OCI-LY7 (cell line): ENCODE results near the gene USP31. TPM values are rescaled to one million over a fixed set of nuclear protein-coding genes. Genes with fewer than 3 reads are reported as not detected.

ENCODE experiments used
- BruUV-seq: library from RNA; stranded (reverse); fragments of 400-500 nt; replicated peaks from 2 replicates; lab custom pipeline; 2021; lab: Mats Ljungman, UMichigan
- CTCF ChIA-PET: fragments of 300-600 bp; sonication (Branson Sonifier 250); formaldehyde crosslinking; loops from one replicate; lab custom pipeline; 2022; ENCODE audit warnings: antibody characterized with exemption; ENCODE audit not compliant: unreplicated experiment; lab: Charles Lee
- POLR2A ChIA-PET: fragments of 300-600 bp; sonication (Branson Sonifier 250); formaldehyde crosslinking; loops from one replicate; lab custom pipeline; 2022; ENCODE audit warnings: antibody characterized with exemption; lab: Charles Lee
- DNase-seq: peaks from one replicate; pipeline ENCODE4 v3.0.0-alpha.2; 2015; ENCODE audit warnings: low spot score
- H2AFZ ChIP-seq: fragments of 200-600 bp; sonication (generic), shearing (Covaris generic); 2 replicates; pipeline ENCODE4 v1.6.1; 2014; ENCODE audit warnings: mild to moderate bottlenecking, antibody characterized with exemption, low read length, moderate library complexity
- H3K27ac ChIP-seq: fragments of 200-600 bp; sonication (generic); 2 replicates; pipeline ENCODE4 v1.5.1; 2014; ENCODE audit warnings: mixed run types, low read depth, mild to moderate bottlenecking, moderate library complexity, low read length, inconsistent platforms; ENCODE audit not compliant: poor library complexity, severe bottlenecking
- H3K36me3 ChIP-seq: fragments of 200-600 bp; sonication (generic); 2 replicates; pipeline ENCODE4 v1.6.1; 2014; ENCODE audit warnings: mild to moderate bottlenecking, antibody characterized with exemption, low read length, moderate library complexity, mixed read lengths; ENCODE audit not compliant: insufficient read depth
- H3K4me1 ChIP-seq: fragments of 200-600 bp; sonication (generic); 2 replicates; pipeline ENCODE4 v1.5.1; 2014; ENCODE audit warnings: mild to moderate bottlenecking, low read length; ENCODE audit not compliant: insufficient read depth, poor library complexity, severe bottlenecking
- H3K4me2 ChIP-seq: fragments of 200-600 bp; sonication (generic); 2 replicates; pipeline ENCODE4 v1.6.1; 2014; ENCODE audit warnings: mild to moderate bottlenecking, low read length
- H3K4me3 ChIP-seq: fragments of 200-600 bp; sonication (generic); 2 replicates; pipeline ENCODE4 v1.5.1; 2014; ENCODE audit warnings: mild to moderate bottlenecking, low read depth, low read length; ENCODE audit not compliant: poor library complexity, severe bottlenecking
- H3K79me2 ChIP-seq: fragments of 200-600 bp; sonication (generic); 2 replicates; pipeline ENCODE4 v1.6.1; 2016; ENCODE audit warnings: low read depth, mild to moderate bottlenecking, low read length, moderate library complexity, mixed read lengths; ENCODE audit not compliant: insufficient read depth
- H3K9me2 ChIP-seq: fragments of 200-600 bp; sonication (generic); 2 replicates; pipeline ENCODE4 v1.6.1; 2016; ENCODE audit warnings: mild to moderate bottlenecking, low read length, mixed read lengths; ENCODE audit not compliant: insufficient read depth
- H3K9me3 ChIP-seq: fragments of 200-600 bp; sonication (generic); 2 replicates; pipeline ENCODE4 v1.6.1; 2014; ENCODE audit warnings: mild to moderate bottlenecking, mixed run types, low read length, mixed read lengths
- H4K20me1 ChIP-seq: fragments of 200-600 bp; sonication (generic); 2 replicates; pipeline ENCODE4 v1.6.1; 2014; ENCODE audit warnings: mild to moderate bottlenecking, antibody characterized with exemption, low read length, moderate library complexity, mixed read lengths; ENCODE audit not compliant: insufficient read depth
- EZH2phosphoT487 ChIP-seq: fragments of 200-600 bp; sonication (generic); IDR thresholded peaks from 2 replicates; pipeline ENCODE4 v1.6.1; 2018; ENCODE audit warnings: low read depth, borderline replicate concordance, mild to moderate bottlenecking, mixed run types, antibody characterized with exemption, low read length, moderate library complexity, mixed read lengths
- intact Hi-C: fragments of 100-400 bp; cut with micrococcal nuclease; formaldehyde crosslinking; loops from one replicate; pipeline ENCODE4 v1.10.0; 2022; ENCODE audit not compliant: unreplicated experiment
- total RNA-seq, 2 experiments: library from RNA; depleted of rRNA in 1 of 2; stranded (reverse); fragments of >200 nt in 1 of 2; shearing (Covaris generic) in 1 of 2; gene quantifications; 2 replicates each; pipeline ENCODE4 v1.2.3, GENCODE V29; 2014 to 2022
- TF ChIP-seq, protein P1 (sequence below): fragments of 200-600 bp; sonication (generic); conservative IDR thresholded peaks from 2 replicates; pipeline ENCODE4 v1.5.1; 2014; ENCODE audit warnings: mild to moderate bottlenecking, antibody characterized with exemption, low read length, moderate library complexity, mixed read lengths

USP31 gene
- total RNA-seq, 2 experiments from 2014 or later: 9.0 to 12.2 TPM

DNA sequence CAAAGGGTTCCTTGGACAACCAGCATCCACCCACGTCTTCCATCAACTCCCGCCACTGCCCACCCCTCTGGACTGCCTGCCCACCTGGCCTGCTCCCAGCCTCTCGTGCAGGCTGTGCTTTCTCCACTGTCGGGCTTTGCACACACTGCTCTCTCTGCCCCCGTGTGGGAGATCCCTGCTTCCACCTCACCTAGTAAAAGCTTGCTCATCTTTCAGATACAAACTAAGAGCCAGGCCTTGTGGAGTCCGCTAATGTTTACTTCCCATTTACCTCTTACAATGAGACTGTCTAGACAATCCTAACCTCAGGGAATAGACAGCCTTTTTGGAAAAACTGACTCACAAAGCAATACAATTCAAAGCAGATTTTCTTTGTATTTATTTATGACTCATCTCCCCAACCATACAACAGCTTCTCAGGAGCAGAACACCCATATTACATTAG lies 67.6 kb downstream of the USP31 start:
- intact Hi-C loops: loop anchor here (10.0 kb wide), 1 partner anchor 63 kb away; the partner anchor contains the start of gene USP31
- Histone ChIP-seq H3K9me2 (no peaks in the 10 kb centered on the region), H3K4me2 (no peak overlapping the region), H3K36me3 (peaks cover 40% of the 10 kb centered on the region), H3K4me1 (no peaks in the 10 kb centered on the region), H2AFZ (no peak overlapping the region), H3K4me3 (no peak overlapping the region), H4K20me1 (no peaks in the 10 kb centered on the region), H3K9me3 (no peaks in the 10 kb centered on the region), H3K27ac (no peak overlapping the region), H3K79me2 (no peaks in the 10 kb centered on the region)
- TF ChIP-seq, protein P1, sequence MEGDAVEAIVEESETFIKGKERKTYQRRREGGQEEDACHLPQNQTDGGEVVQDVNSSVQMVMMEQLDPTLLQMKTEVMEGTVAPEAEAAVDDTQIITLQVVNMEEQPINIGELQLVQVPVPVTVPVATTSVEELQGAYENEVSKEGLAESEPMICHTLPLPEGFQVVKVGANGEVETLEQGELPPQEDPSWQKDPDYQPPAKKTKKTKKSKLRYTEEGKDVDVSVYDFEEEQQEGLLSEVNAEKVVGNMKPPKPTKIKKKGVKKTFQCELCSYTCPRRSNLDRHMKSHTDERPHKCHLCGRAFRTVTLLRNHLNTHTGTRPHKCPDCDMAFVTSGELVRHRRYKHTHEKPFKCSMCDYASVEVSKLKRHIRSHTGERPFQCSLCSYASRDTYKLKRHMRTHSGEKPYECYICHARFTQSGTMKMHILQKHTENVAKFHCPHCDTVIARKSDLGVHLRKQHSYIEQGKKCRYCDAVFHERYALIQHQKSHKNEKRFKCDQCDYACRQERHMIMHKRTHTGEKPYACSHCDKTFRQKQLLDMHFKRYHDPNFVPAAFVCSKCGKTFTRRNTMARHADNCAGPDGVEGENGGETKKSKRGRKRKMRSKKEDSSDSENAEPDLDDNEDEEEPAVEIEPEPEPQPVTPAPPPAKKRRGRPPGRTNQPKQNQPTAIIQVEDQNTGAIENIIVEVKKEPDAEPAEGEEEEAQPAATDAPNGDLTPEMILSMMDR: no peak
- TF ChIP-seq EZH2phosphoT487: no peak
- POLR2A ChIA-PET: no interaction called here
- CTCF ChIA-PET: no interaction called here
- no peak for DNase-seq
- no TSS peak for BruUV-seq

DNA sequence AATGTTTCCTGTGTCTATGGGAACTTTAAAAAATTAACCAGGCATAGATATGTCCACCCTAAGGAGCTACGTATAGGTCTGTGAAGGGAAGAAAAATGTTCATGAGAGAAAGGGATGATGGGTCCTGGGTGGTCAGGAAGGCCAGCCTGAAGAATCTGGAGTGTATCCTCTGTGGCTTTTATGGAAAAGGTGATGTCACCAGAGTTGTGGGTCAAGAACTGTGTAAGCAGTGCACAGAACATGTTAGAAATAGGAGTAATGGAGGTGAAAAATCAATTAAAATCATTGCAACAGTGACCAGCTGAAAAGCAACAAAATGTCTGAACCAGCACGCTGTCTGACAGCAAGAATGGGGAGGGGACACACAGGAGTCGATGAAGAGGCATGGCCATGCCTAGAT lies 68.5 kb downstream of the USP31 start:
- Histone ChIP-seq H3K9me2 (no peaks in the 10 kb centered on the region), H3K79me2 (no peaks in the 10 kb centered on the region), H3K36me3 (peaks cover 40% of the 10 kb centered on the region), H3K27ac (no peak overlapping the region), H4K20me1 (no peaks in the 10 kb centered on the region), H3K4me3 (no peak overlapping the region), H2AFZ (no peak overlapping the region), H3K9me3 (no peaks in the 10 kb centered on the region), H3K4me2 (no peak overlapping the region), H3K4me1 (no peaks in the 10 kb centered on the region)
- intact Hi-C loops: loop anchor here (10.0 kb wide), 1 partner anchor 64 kb away; the partner anchor contains the start of gene USP31
- TF ChIP-seq EZH2phosphoT487: no peak
- TF ChIP-seq, protein P1: no peak
- POLR2A ChIA-PET: no interaction called here
- CTCF ChIA-PET: interaction anchor here (0.6 kb wide), 1 partner anchor 48 kb away, joined by 3 read pairs; no protein-coding TSS in a partner anchor
- BruUV-seq: no TSS peak
- no peak for DNase-seq

DNA sequence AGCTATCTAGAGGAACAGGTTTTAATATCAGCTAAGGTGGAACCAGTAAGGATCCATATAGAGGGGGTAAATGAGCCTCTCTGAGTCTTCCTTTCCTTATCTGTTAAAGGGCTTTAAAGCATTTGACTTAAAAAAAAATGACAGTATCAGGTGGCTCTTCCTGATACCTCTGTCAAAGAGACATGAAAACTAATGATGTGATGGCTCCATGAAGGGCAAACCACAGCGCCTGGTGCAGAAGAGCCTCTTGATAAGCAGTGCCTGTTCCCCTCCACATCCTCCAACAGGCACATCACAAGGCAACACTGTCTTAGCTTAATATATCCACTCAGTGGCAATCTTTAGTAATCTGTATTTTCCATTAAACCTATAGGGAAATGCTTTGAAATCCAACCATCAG lies 68.9 kb downstream of the USP31 start:
- no peaks in the 10 kb centered on the region for H4K20me1 ChIP-seq
- H3K4me3 ChIP-seq: no peak overlapping the region
- ChIA-PET CTCF (interaction anchor here (0.6 kb wide), 1 partner anchor 48 kb away, joined by 3 read pairs; no protein-coding TSS in a partner anchor), POLR2A (no interaction called here)
- H2AFZ ChIP-seq: no peak overlapping the region
- DNase-seq: no peak
- no peak for TF ChIP-seq EZH2phosphoT487
- TF ChIP-seq, protein P1: no peak
- no peaks in the 10 kb centered on the region for H3K9me3 ChIP-seq
- peaks cover 42% of the 10 kb centered on the region for H3K36me3 ChIP-seq
- intact Hi-C loops: loop anchor here (10.0 kb wide), 1 partner anchor 64 kb away; the partner anchor contains the start of gene USP31
- BruUV-seq: no TSS peak
- H3K27ac ChIP-seq: no peak overlapping the region
- no peaks in the 10 kb centered on the region for H3K4me1 ChIP-seq
- H3K79me2 ChIP-seq: no peaks in the 10 kb centered on the region
- H3K4me2 ChIP-seq: no peak overlapping the region
- H3K9me2 ChIP-seq: no peaks in the 10 kb centered on the region
